ENCODE measurements around the gene FEM1C. TPM values are rescaled to one million over a fixed set of nuclear protein-coding genes. Genes with fewer than 3 reads are reported as not detected.

Gene FEM1C
- polyA plus RNA-seq, 1 donor from 2014 or later, result 16.4 TPM

- Histone ChIP-seq H3K27ac (ENCODE audit: low read length) (no peak overlapping the region), H3K27me3 (ENCODE audit: insufficient read depth, low read depth, low read length) (no peaks in the 10 kb centered on the region)
Measured at GRCh38 chr5:115556276-115556675, 11.7 kb upstream of the FEM1C start.

GRCh38 chr5:115555084-115555633, 10.6 kb upstream of the FEM1C start:
- no peaks in the 10 kb centered on the region for H3K27me3 ChIP-seq (ENCODE audit: insufficient read depth, low read depth, low read length)
- TF ChIP-seq SMC3 (conservative IDR thresholded peaks at IDR 0.05; ENCODE audit: poor library complexity) (no peak), MXI1 (conservative IDR thresholded peaks at IDR 0.05; ENCODE audit: poor library complexity, severe bottlenecking) (no peak), EZH2 (IDR thresholded peaks at IDR 0.05; ENCODE audit: borderline replicate concordance, insufficient read depth, low read length, poor library complexity, severe bottlenecking) (no peak), RAD21 (conservative IDR thresholded peaks at IDR 0.05) (no peak), TAF1 (IDR thresholded peaks at IDR 0.05; ENCODE audit: low read depth) (no peak), REST (IDR thresholded peaks at IDR 0.05; ENCODE audit: borderline replicate concordance) (no peak), EP300 (conservative IDR thresholded peaks at IDR 0.05; ENCODE audit: poor library complexity, severe bottlenecking) (no peak), CTCF (IDR thresholded peaks at IDR 0.05; ENCODE audit: poor library complexity, severe bottlenecking) (no peak), POLR2AphosphoS5 (IDR thresholded peaks at IDR 0.05) (no peak)
- no peak overlapping the region for H3K9ac ChIP-seq (ENCODE audit: low read length)
- no peaks in the 10 kb centered on the region for H3F3A ChIP-seq (ENCODE audit: insufficient read depth, low read length, poor library complexity, severe bottlenecking)
- no peaks in the 10 kb centered on the region for H3K9me3 ChIP-seq (ENCODE audit: low read length)
- no peaks in the 10 kb centered on the region for H3K36me3 ChIP-seq (ENCODE audit: insufficient read depth, low read length)
- H3K4me2 ChIP-seq (ENCODE audit: low read length), result no peak overlapping the region
- H3K27ac ChIP-seq (ENCODE audit: low read length), result no peak overlapping the region
- H4K20me1 ChIP-seq (ENCODE audit: insufficient read depth), result no peaks in the 10 kb centered on the region
- no peak overlapping the region for H3K4me3 ChIP-seq (ENCODE audit: low read length)
- H3K9me2 ChIP-seq (ENCODE audit: insufficient read depth, low read length), result no peaks in the 10 kb centered on the region
- no peak overlapping the region for H2AFZ ChIP-seq (ENCODE audit: low read depth, low read length)
- no peaks in the 10 kb centered on the region for H3K79me2 ChIP-seq (replicated peaks; ENCODE audit: insufficient read depth, low read length)

More at GRCh38 chr5:115556276-115556675, 11.7 kb upstream of the FEM1C start:
- H3K36me3 ChIP-seq (ENCODE audit: insufficient read depth, low read length), result no peaks in the 10 kb centered on the region
- no peak overlapping the region for H3K9ac ChIP-seq (ENCODE audit: low read length)
- no peaks in the 10 kb centered on the region for H3K79me2 ChIP-seq (replicated peaks; ENCODE audit: insufficient read depth, low read length)
- H2AFZ ChIP-seq (ENCODE audit: low read depth, low read length), result no peak overlapping the region
- no peak overlapping the region for H3K4me3 ChIP-seq (ENCODE audit: low read length)
- no peaks in the 10 kb centered on the region for H3K9me3 ChIP-seq (ENCODE audit: low read length)
- H3F3A ChIP-seq (ENCODE audit: insufficient read depth, low read length, poor library complexity, severe bottlenecking), result no peaks in the 10 kb centered on the region
- H3K4me2 ChIP-seq (ENCODE audit: low read length), result no peak overlapping the region
- H4K20me1 ChIP-seq (ENCODE audit: insufficient read depth), result no peaks in the 10 kb centered on the region
- no peaks in the 10 kb centered on the region for H3K9me2 ChIP-seq (ENCODE audit: insufficient read depth, low read length)
- TF ChIP-seq EZH2 (IDR thresholded peaks at IDR 0.05; ENCODE audit: borderline replicate concordance, insufficient read depth, low read length, poor library complexity, severe bottlenecking), result no peak
- no peak for TF ChIP-seq RAD21 (conservative IDR thresholded peaks at IDR 0.05)
- TF ChIP-seq EP300 (conservative IDR thresholded peaks at IDR 0.05; ENCODE audit: poor library complexity, severe bottlenecking), result no peak

Data from neural cell (in vitro differentiated cells).